KOPT-K1 (cell line): ENCODE results near the gene ATP13A3.

Experiments
- H3K27ac ChIP-seq: fragments of 200-600 bp; sonication (generic); 2 replicates; pipeline ENCODE4 v1.5.1; 2016; ENCODE audit warnings: antibody characterized with exemption, mild to moderate bottlenecking, low read depth, low read length; ENCODE audit not compliant: poor library complexity, severe bottlenecking
- H3K36me3 ChIP-seq: fragments of 200-600 bp; sonication (generic); 2 replicates; pipeline ENCODE4 v1.5.1; 2017; ENCODE audit warnings: antibody characterized with exemption, mild to moderate bottlenecking, low read length, moderate library complexity; ENCODE audit not compliant: insufficient read depth
- H3K9me3 ChIP-seq: fragments of 200-600 bp; sonication (generic); 2 replicates; pipeline ENCODE4 v1.5.1; 2017; ENCODE audit warnings: antibody characterized with exemption, low read length, mild to moderate bottlenecking; ENCODE audit not compliant: insufficient read depth, poor library complexity, severe bottlenecking

The ATP13A3 gene

DNA sequence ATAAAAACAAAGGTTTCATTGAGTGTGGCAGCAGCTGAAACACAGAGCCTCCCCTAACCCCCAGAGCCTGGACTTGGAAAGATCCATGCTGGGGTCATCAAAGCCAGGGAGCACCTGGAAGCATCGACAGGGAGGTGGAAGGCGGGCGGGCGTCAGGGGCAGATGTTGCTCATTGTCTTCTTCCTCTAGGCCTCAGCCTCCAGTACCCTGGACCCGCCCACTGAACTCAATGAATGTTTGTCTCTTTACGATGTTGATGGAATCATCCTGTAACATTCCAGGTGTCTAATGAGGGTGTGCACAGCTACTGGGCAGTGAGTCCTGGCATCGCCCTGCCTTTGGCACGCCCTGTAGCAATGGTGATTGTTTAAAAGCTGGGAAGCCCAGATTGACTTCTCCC lies 97.5 kb downstream of the ATP13A3 start:
- peaks cover 26% of the 10 kb centered on the region for H3K9me3 ChIP-seq
- H3K36me3 ChIP-seq, result no peaks in the 10 kb centered on the region
- no peak overlapping the region for H3K27ac ChIP-seq

DNA sequence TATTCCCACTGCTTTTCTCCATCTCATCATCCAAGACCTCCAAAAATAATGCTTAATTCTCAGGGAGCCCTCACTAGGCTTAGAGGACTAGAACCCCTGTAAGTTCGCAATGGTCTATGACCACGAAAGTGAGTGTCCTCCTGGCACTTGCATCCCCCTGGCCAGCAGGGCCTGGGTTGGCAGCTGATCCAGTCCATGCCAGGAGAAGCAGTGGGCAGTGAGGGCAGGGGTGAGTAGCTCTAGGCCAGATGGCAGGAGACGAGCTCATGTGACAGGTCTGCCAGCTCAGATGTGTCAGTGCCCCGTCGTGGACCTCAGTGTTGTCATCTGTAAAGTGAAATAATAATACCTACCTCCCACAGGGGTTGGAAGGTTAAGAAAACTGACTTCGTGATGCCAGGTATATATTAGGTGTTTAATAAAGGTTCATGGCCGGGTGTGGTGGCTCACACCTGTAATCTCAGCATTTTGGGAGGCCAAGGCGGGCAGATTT lies 98.8 kb downstream of the ATP13A3 start:
- Histone ChIP-seq H3K36me3 (no peaks in the 10 kb centered on the region), H3K27ac (no peak overlapping the region), H3K9me3 (peaks cover 26% of the 10 kb centered on the region)

DNA sequence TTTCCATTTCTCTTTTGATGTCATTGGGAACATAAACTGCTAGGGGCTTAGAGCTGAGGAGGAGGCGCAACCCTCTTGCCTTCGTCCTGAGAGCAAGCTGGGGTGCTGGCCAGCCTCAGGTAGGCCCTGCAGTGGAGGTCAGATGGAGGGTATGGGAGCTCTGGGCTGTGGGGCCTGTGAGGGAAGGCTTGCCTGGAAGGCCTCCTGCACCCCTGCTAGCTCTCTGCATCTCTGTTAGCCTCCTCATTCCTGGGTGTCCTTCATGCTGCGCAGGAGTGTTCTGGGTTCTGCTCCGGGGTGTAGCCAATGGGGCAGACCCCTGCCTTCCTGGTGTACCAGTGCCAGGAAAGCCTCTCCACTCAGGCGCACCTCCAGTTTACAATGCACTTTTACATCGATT lies 99.5 kb downstream of the ATP13A3 start:
- H3K9me3 ChIP-seq, result peaks cover 26% of the 10 kb centered on the region
- no peaks in the 10 kb centered on the region for H3K36me3 ChIP-seq
- no peak overlapping the region for H3K27ac ChIP-seq

DNA sequence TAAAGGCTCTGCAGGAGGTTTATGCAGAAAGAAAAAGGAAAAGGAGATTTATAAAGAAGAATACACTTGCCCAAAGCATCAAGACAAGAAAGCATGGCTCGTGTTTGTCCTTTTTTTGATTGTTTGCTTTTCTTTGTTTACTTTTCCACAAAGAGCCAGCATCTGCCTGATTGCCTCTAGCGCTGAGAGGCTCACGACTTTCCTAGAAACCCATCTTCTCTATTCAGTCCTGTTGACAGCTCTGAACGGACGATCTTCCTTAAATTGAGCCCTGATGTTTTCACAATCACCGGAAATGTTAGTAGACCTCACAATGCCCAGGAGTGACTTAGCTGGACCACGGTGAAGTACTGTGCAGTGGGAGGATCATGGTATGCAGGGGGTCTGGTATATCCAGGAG lies 100.2 kb downstream of the ATP13A3 start:
- no peak overlapping the region for H3K27ac ChIP-seq
- no peaks in the 10 kb centered on the region for H3K36me3 ChIP-seq
- H3K9me3 ChIP-seq, result peaks cover 25% of the 10 kb centered on the region

DNA sequence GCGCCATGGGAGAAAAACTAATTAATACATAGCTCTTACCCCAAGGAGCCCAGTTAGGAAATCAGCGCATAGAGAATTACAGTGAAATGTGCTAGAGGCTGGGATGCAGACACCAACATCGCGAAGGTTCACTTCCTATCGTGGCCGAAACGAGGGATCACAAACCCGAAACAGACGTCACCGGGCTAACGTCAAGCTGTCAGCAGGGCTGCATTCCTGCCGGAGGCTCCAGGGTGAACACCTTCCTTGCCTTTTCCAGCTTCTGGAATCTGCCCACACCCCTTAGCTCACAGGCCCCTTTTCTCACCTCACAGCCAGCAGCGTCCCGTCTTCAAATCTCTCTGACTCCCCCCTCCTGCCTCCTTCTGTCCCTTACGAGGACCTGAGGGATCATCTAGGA lies 100.7 kb downstream of the ATP13A3 start:
- H3K27ac ChIP-seq, result no peak overlapping the region
- H3K36me3 ChIP-seq, result no peaks in the 10 kb centered on the region
- peaks cover 19% of the 10 kb centered on the region for H3K9me3 ChIP-seq

DNA sequence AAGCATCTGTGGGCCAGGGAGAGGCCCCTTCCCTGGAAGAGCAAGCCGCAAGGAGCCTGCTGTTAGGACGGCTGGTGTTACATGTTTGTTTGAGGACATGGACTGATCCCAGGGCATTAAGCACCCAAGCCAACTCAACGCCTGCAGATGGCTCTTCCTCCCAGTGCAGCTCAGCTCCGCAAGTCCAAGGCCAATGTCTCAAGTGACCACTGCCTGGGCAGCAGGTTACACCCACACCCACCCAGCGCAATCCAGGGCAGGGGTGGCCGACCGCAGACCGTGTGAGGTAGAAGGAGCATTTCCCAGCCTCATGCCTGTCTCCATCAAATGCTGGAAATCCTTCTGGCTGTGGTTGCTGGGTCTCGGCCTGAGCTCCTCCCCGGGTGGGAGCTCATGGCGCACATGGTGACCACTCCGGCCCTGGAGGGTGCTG lies 102.2 kb downstream of the ATP13A3 start:
- H3K9me3 ChIP-seq, result peaks cover 4% of the 10 kb centered on the region
- no peaks in the 10 kb centered on the region for H3K36me3 ChIP-seq
- no peak overlapping the region for H3K27ac ChIP-seq

DNA sequence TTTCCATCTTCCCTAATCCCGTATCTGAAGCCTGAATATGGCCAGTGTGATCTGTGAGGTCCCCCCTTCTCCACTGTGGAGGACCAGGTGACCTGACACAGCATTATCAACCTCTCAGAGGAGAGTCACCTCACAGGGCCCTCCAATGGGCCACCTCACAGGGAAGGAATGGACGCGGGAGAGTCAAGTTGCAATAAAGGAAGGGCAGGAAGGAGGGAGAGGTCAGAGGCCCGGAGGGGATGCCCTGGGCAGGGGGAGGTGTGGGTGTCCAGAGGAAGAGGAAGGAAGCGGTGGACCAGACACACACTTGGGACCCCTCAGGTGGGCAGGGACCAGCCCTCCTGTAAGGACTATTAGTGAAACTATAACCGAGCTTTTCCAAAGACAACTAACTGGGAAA lies 102.6 kb downstream of the ATP13A3 start:
- Histone ChIP-seq H3K9me3 (peaks cover under 1% of the 10 kb centered on the region), H3K36me3 (no peaks in the 10 kb centered on the region), H3K27ac (no peak overlapping the region)

DNA sequence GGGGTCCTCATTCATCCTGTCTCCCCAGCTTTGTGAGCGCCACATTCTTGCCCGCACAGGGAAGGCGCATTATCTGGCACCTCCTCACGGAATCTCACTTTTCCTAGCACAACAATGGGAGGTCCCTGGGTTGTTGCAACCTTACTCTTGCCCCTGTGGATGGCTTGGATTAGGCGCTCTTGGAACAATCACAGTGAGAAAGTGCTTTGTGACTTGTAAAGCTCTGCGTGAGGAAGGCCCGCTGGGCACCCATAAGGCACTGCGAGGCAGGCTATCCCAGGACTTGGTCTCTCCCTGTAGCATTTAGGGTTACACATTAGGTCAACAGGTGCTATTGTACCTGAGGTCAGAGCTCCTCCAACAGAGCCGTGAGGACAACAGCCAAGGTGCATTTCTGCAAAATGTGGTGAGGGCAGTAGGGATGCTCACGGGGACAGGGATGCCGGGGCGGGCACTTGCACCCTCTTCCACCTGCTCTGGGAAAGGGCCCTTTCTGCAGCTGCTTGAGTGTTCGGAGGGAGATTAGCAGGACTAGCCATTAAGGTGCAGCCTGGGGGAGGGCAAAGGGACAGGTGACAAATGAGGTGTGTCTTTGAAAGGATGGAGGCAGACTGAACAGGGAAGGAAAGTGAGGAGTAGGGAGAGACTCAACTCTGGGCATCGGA lies 103.4 kb downstream of the ATP13A3 start:
- Histone ChIP-seq H3K27ac (no peak overlapping the region), H3K36me3 (no peaks in the 10 kb centered on the region), H3K9me3 (no peaks in the 10 kb centered on the region)

DNA sequence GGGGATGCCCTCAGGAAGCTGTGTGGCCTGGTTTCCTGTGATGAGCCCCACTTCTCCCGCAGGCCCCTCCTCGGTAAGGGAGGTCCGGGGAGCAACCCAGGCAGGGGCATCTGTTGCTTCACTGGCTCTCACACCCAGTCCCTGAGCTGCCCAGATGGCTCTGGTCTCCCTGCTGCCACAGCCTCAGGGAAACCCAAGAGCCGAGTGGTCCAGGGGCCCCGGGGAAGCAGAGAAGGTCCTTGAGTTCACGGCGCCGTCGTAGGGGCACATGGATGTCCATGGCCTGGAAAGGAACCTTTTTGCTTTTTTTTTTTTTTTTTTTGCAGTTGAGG lies 103.9 kb downstream of the ATP13A3 start:
- Histone ChIP-seq H3K36me3 (no peaks in the 10 kb centered on the region), H3K9me3 (no peaks in the 10 kb centered on the region), H3K27ac (no peak overlapping the region)

DNA sequence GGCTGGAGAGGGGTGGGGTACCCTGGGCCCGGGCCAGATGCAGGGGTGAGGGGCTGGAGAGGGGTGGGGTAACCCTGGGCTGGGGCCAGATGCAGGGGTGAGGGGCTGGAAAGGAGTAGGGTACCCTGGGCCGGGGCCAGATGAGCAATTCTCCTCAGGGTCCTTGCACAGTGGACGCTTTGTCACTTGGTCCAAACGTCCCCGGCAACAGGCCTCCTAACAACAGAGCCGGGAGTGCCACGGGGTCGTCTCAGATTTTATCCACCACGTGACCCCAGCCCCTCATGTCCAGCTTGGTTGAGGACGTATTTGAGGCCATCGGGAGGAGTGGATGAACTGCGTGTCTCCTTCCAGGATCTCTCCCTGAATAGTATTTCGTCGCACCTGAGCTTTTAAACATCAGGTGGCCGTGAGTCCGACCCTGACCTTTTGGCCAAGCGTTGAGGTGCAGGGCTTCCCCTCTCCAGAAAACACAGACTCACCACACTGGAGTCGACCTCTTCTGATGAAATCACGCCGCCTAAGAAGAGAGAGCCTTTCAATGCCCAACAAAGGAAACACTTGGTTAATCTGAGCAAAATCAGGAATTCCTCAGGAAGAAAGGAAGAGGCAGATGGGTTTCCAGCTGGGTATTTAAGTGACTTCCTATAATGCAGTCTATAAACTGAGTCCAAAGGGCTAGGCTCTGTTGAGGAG lies 104.5 kb downstream of the ATP13A3 start:
- no peaks in the 10 kb centered on the region for H3K9me3 ChIP-seq
- no peaks in the 10 kb centered on the region for H3K36me3 ChIP-seq
- H3K27ac ChIP-seq, result no peak overlapping the region

DNA sequence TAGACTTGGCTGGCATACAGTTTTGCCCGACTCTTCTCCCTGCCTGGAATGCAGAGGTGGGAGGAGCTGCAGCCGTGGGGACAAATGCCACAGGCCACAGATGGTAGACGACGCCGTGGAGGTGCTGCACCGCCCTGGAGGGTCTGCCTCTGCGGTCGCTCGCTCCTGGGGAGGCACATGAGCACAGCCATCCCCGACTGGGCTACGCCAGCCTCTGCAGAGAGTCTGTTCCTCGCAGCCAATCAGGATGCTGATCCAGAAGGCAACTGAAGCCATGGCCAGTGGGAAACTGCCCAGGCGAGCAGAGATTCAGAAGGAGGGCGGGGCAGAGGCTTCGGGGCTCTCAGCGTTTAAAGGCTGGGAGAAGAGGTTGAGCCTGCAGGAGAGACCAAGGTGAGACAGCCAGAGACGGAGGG lies 105.3 kb downstream of the ATP13A3 start:
- no peaks in the 10 kb centered on the region for H3K36me3 ChIP-seq

DNA sequence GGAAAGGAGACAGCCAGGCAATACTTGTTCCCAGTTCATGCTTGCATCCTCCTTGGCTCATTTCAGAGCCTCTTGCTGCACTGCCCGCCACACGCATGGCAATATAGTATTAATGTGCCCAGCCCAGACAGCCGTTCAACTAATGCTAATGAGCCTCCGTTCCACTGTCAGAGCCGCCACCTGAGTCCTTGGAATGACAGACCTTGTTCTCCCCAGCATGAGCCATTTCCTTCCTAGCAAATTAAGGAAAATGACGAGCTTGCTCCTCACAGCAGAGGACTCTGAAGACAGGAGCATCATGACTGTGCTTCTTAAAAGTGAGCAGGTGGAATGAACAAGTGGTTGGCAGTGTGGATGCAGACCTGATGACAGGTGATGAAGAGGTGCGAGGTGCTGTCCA lies 106.5 kb downstream of the ATP13A3 start:
- H3K36me3 ChIP-seq, result no peaks in the 10 kb centered on the region
- no peak overlapping the region for H3K27ac ChIP-seq
- no peaks in the 10 kb centered on the region for H3K9me3 ChIP-seq

More for the DNA sequence above, 105.3 kb downstream of the ATP13A3 start:
- no peak overlapping the region for H3K27ac ChIP-seq
- H3K9me3 ChIP-seq, result no peaks in the 10 kb centered on the region

DNA sequence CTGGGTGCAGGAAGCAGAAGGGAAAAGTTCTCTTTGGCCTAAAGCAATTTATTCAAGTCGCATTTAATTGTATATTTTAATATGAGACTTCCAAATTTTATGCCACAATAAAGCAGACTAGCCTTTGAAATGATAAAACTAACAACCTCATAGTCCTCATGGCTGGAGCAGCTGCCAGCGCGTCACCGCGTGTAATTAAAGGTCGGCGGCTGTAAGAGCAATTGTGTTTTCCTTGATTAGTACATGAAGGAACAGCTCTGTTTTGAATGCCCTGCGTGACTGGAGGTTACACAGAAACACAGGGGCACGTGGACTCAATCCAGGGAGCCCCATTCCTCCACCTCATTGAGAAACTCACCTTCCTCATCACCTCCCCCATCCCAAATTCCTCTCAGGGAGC lies 107.2 kb downstream of the ATP13A3 start:
- Histone ChIP-seq H3K36me3 (no peaks in the 10 kb centered on the region), H3K27ac (no peak overlapping the region), H3K9me3 (no peaks in the 10 kb centered on the region)

DNA sequence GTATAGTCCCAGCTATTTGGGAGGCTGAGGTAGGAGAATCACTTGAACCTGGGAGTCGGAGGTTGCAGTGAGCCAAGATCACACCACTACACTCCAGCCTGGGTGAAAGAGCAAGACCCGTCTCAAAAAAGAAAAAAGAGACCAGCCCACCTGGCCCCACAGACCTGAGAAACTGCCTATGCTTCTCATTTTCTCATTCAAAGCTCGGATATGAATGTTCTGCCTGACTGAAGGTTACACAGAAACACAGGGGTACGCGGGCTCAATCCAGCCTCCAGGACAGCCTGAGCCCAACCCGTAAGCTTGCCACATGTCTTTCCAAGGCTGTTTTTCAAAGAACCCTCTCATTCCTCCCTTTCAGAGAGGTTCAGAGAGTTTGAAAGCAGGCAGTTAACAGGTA lies 107.6 kb downstream of the ATP13A3 start:
- H3K36me3 ChIP-seq, result no peaks in the 10 kb centered on the region
- no peak overlapping the region for H3K27ac ChIP-seq
- H3K9me3 ChIP-seq, result no peaks in the 10 kb centered on the region

DNA sequence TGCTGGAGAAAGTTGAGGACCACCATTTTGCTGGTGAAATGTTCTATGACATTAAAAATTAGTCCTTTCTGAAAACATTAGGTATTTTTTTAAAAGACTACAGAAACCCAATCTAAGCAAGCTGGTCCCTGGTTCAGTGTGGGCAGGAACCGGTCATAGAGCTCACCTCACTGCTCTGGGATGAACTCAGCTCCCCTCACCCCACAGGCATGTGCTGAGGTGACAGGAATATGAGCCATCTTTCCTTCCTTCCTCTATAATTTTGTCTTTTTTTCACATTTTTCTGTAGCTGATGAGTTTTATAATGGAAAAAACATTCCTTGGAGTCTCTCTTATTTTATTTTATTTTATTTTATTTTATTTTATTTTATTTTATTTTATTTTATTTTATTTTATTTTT lies 109.1 kb downstream of the ATP13A3 start:
- H3K9me3 ChIP-seq, result no peaks in the 10 kb centered on the region
- H3K36me3 ChIP-seq, result no peaks in the 10 kb centered on the region

DNA sequence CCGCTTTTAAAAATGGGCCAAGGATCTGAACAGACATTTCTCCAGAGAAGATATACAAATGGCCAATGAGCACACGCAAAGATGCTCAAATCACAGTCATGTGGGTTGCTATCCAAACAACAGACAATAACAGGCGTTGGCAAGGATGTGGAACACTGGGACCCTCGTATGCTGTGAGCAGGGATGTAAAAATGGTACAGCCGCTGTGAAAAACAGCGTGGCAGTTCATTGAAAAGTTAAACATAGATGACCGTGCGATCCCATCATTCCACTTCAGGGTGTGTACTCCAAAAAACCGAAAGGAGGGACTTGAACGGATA lies 110.6 kb downstream of the ATP13A3 start:
- Histone ChIP-seq H3K36me3 (no peaks in the 10 kb centered on the region), H3K27ac (no peak overlapping the region)

More for the DNA sequence above, 109.1 kb downstream of the ATP13A3 start:
- no peak overlapping the region for H3K27ac ChIP-seq

More for the DNA sequence above, 110.6 kb downstream of the ATP13A3 start:
- no peaks in the 10 kb centered on the region for H3K9me3 ChIP-seq
